ENCODE measurements around the gene SLC39A5. TPM values are rescaled to one million over a fixed set of nuclear protein-coding genes. Genes with fewer than 3 reads are reported as not detected.

Gene SLC39A5
- total RNA-seq, 3 donors from 2014 or later (not counting 1 experiment from before 2014, with no cell fraction given): 0.70 to 1.4 (median 0.71) TPM

GRCh38 chr12:56212361-56212760 is 17.5 kb upstream of the SLC39A5 start:
- peaks cover 61% of the 10 kb centered on the region for H3K36me3 ChIP-seq (ENCODE audit: control insufficient read depth, insufficient read depth, low read length)
- Mint-ChIP-seq H3K27ac (peak overlapping the region in 1 of 2 donors; percentile 18), H3K4me1 (no peaks in the 10 kb centered on the region), H3K27me3 (ENCODE audit: low read depth in 2 of 2) (no peaks in the 10 kb centered on the region), H3K4me3 (no peak overlapping the region), H3K36me3 (peaks cover 12% of the 10 kb centered on the region), H3K9me3 (no peaks in the 10 kb centered on the region)
- no peak overlapping the region for H3K4me3 ChIP-seq (ENCODE audit: low read length)
- H3K27me3 ChIP-seq (ENCODE audit: control insufficient read depth, insufficient read depth, low read length): no peaks in the 10 kb centered on the region
- DNase-seq (no peak), ATAC-seq (no peak)
- H3K9me3 ChIP-seq (ENCODE audit: control insufficient read depth, insufficient read depth, low read length): no peaks in the 10 kb centered on the region
- H3K27ac ChIP-seq (ENCODE audit: low read length): no peak overlapping the region
- whole genome bisulfite sequencing (ENCODE audit: insufficient coverage): 94% methylated on average over 1 of the region's 1 CpG
- H3K4me1 ChIP-seq (ENCODE audit: control insufficient read depth, insufficient read depth, low read length): no peaks in the 10 kb centered on the region
- TF ChIP-seq CTCF (IDR thresholded peaks at IDR 0.05): no peak
- intact Hi-C loops (cut with micrococcal nuclease): no loop called here

- no peak for ATAC-seq
- Mint-ChIP-seq H3K36me3 (peaks cover 7% of the 10 kb centered on the region), H3K27ac (no peak overlapping the region), H3K4me1 (no peaks in the 10 kb centered on the region), H3K27me3 (ENCODE audit: low read depth in 2 of 2) (no peaks in the 10 kb centered on the region), H3K9me3 (no peaks in the 10 kb centered on the region), H3K4me3 (no peak overlapping the region)
- intact Hi-C loops (cut with micrococcal nuclease): no loop called here
- 96% methylated on average over 5 of the region's 5 CpGs for WGBS (ENCODE audit: insufficient coverage)
- Histone ChIP-seq H3K9me3 (ENCODE audit: control insufficient read depth, insufficient read depth, low read length) (no peaks in the 10 kb centered on the region), H3K4me1 (ENCODE audit: control insufficient read depth, insufficient read depth, low read length) (no peaks in the 10 kb centered on the region), H3K4me3 (ENCODE audit: low read length) (no peak overlapping the region), H3K27me3 (ENCODE audit: control insufficient read depth, insufficient read depth, low read length) (no peaks in the 10 kb centered on the region), H3K36me3 (ENCODE audit: control insufficient read depth, insufficient read depth, low read length) (peaks cover 52% of the 10 kb centered on the region), H3K27ac (ENCODE audit: low read length) (no peak overlapping the region)
- DNase-seq: no peak
- no peak for TF ChIP-seq CTCF (IDR thresholded peaks at IDR 0.05)
Observed at GRCh38 chr12:56213878-56214277, 16.0 kb upstream of the SLC39A5 start.

GRCh38 chr12:56216461-56216860 is 13.4 kb upstream of the SLC39A5 start:
- H3K27me3 Mint-ChIP-seq (ENCODE audit: low read depth in 2 of 2): no peaks in the 10 kb centered on the region
- TF ChIP-seq CTCF (IDR thresholded peaks at IDR 0.05): no peak
- Histone ChIP-seq H3K4me3 (ENCODE audit: low read length) (no peak overlapping the region), H3K36me3 (ENCODE audit: control insufficient read depth, insufficient read depth, low read length) (peaks cover 39% of the 10 kb centered on the region), H3K4me1 (ENCODE audit: control insufficient read depth, insufficient read depth, low read length) (peaks cover 16% of the 10 kb centered on the region), H3K27ac (ENCODE audit: low read length) (no peak overlapping the region), H3K27me3 (ENCODE audit: control insufficient read depth, insufficient read depth, low read length) (no peaks in the 10 kb centered on the region), H3K9me3 (ENCODE audit: control insufficient read depth, insufficient read depth, low read length) (no peaks in the 10 kb centered on the region)
- intact Hi-C loops (cut with micrococcal nuclease): no loop called here
- H3K4me1 Mint-ChIP-seq: peaks cover 10% of the 10 kb centered on the region in 2 donors
- WGBS (ENCODE audit: insufficient coverage): 98% methylated on average over 3 of the region's 3 CpGs
- H3K4me3 Mint-ChIP-seq: no peak overlapping the region
- H3K36me3 Mint-ChIP-seq: peaks cover 7% of the 10 kb centered on the region
- ATAC-seq (no peak), DNase-seq (no peak)
- peak overlapping the region in 1 of 2 donors; percentile 31 for H3K27ac Mint-ChIP-seq
- H3K9me3 Mint-ChIP-seq: no peaks in the 10 kb centered on the region

GRCh38 chr12:56219840-56220239 is 10.0 kb upstream of the SLC39A5 start:
- no peak for TF ChIP-seq CTCF (IDR thresholded peaks at IDR 0.05)
- peaks cover 8% of the 10 kb centered on the region for H3K36me3 ChIP-seq (ENCODE audit: control insufficient read depth, insufficient read depth, low read length)
- H3K27me3 ChIP-seq (ENCODE audit: control insufficient read depth, insufficient read depth, low read length): no peaks in the 10 kb centered on the region
- no peaks in the 10 kb centered on the region for H3K9me3 ChIP-seq (ENCODE audit: control insufficient read depth, insufficient read depth, low read length)
- Mint-ChIP-seq H3K27ac (no peak overlapping the region), H3K27me3 (ENCODE audit: low read depth in 2 of 2) (no peaks in the 10 kb centered on the region), H3K4me1 (peaks cover 34 to 40% of the 10 kb centered on the region in 2 donors), H3K9me3 (no peaks in the 10 kb centered on the region), H3K4me3 (peak overlapping the region; percentile 28), H3K36me3 (peaks cover 3% of the 10 kb centered on the region)
- H3K27ac ChIP-seq (ENCODE audit: low read length): no peak overlapping the region
- H3K4me3 ChIP-seq (ENCODE audit: low read length): no peak overlapping the region
- H3K4me1 ChIP-seq (ENCODE audit: control insufficient read depth, insufficient read depth, low read length): peaks cover 44% of the 10 kb centered on the region
- DNase-seq: no peak
- intact Hi-C loops (cut with micrococcal nuclease): loop anchor here (5.0 to 10.0 kb wide), 3 partner anchors 37 to 248 kb away; partner anchors contain the start of genes ANKRD52, RAB5B and RPS26
- ATAC-seq: no peak
- 96% methylated on average over 6 of the region's 9 CpGs for WGBS (ENCODE audit: insufficient coverage)
